HEK293 (cell line): ENCODE measurements around the gene ITGA11.

Source experiments
- CTCF ChIA-PET: fragments of 350-600 bp; formaldehyde crosslinking; extraction: SDS; loops from one replicate; lab custom pipeline; 2021; ENCODE audit warnings: antibody characterized with exemption; lab: Yijun Ruan, JAX
- POLR2A ChIA-PET: fragments of 300-600 bp; formaldehyde crosslinking; extraction: SDS; loops from one replicate; lab custom pipeline; 2020; ENCODE audit warnings: antibody characterized with exemption, inconsistent platforms; lab: Yijun Ruan, JAX
- H3K27ac ChIP-seq: fragments of 200-500 bp; sonication (Bioruptor generic); 2 replicates; pipeline ENCODE4 v1.5.1; 2014; ENCODE audit warnings: low read depth, low read length, control low read depth, inconsistent platforms; ENCODE audit errors: extremely low read depth
- H3K36me3 ChIP-seq, 2 experiments: fragments of 200-500 bp in 1 of 2; sonication (Bioruptor generic) in 1 of 2; 1 replicate in 1 of 2; 2 replicates in 1 of 2; pipeline ENCODE4 v1.5.1; 2014 to 2017; ENCODE audit warnings: inconsistent platforms in 2 of 2, low read length in 2 of 2; ENCODE audit not compliant: control insufficient read depth in 2 of 2, insufficient read depth in 1 of 2
- H3K4me1 ChIP-seq: fragments of 200-500 bp; sonication (Bioruptor generic); 2 replicates; pipeline ENCODE4 v1.5.1; 2014; ENCODE audit warnings: mild to moderate bottlenecking, low read length, inconsistent platforms; ENCODE audit not compliant: control insufficient read depth, insufficient read depth
- H3K4me3 ChIP-seq: 2 replicates; pipeline ENCODE4 v1.5.1; 2011; ENCODE audit warnings: low read depth, mild to moderate bottlenecking, control low read depth, low read length, moderate library complexity
- H3K9me3 ChIP-seq: fragments of 200-500 bp; sonication (Bioruptor generic); 2 replicates; pipeline ENCODE4 v1.5.1; 2014; ENCODE audit warnings: low read depth, low read length, inconsistent platforms; ENCODE audit not compliant: control insufficient read depth, insufficient read depth
- BCL11A ChIP-seq: fragments of 450-650 bp; formaldehyde crosslinking; IDR thresholded peaks from 2 replicates; pipeline ENCODE4 v1.5.1; 2016; ENCODE audit warnings: low read depth, missing biosample characterization, missing genetic modification characterization
- KLF1 ChIP-seq: fragments of 450-650 bp; formaldehyde crosslinking; IDR thresholded peaks from 2 replicates; pipeline ENCODE4 v1.5.1; 2016; ENCODE audit warnings: missing biosample characterization, missing genetic modification characterization
- KLF10 ChIP-seq: fragments of 450-650 bp; IDR thresholded peaks from 2 replicates; pipeline ENCODE4 v1.5.1; 2018; ENCODE audit warnings: missing biosample characterization, mild to moderate bottlenecking, missing genetic modification characterization
- ZBTB48 ChIP-seq: fragments of 450-650 bp; formaldehyde crosslinking; IDR thresholded peaks from 2 replicates; pipeline ENCODE4 v1.5.1; 2016; ENCODE audit warnings: missing biosample characterization, missing genetic modification characterization
- ZFP41 ChIP-seq: fragments of 450-650 bp; formaldehyde crosslinking; IDR thresholded peaks from 2 replicates; pipeline ENCODE4 v1.5.1; 2016; ENCODE audit warnings: missing biosample characterization, missing genetic modification characterization, borderline replicate concordance
- ZNF140 ChIP-seq: fragments of 450-650 bp; formaldehyde crosslinking; IDR thresholded peaks from 2 replicates; pipeline ENCODE4 v1.5.1; 2016; ENCODE audit warnings: missing biosample characterization, missing genetic modification characterization
- ZNF2 ChIP-seq: fragments of 450-650 bp; formaldehyde crosslinking; IDR thresholded peaks from 2 replicates; pipeline ENCODE4 v1.5.1; 2016; ENCODE audit warnings: missing biosample characterization, missing genetic modification characterization
- ZNF558 ChIP-seq: fragments of 450-650 bp; formaldehyde crosslinking; IDR thresholded peaks from 2 replicates; pipeline ENCODE4 v1.5.1; 2016; ENCODE audit warnings: missing biosample characterization, missing genetic modification characterization
- ZNF623 ChIP-seq: fragments of 450-650 bp; formaldehyde crosslinking; IDR thresholded peaks from 2 replicates; pipeline ENCODE4 v1.5.1; 2016; ENCODE audit warnings: missing biosample characterization, missing genetic modification characterization
- ZNF658 ChIP-seq: fragments of 450-650 bp; formaldehyde crosslinking; IDR thresholded peaks from 2 replicates; pipeline ENCODE4; 2016; ENCODE audit warnings: missing biosample characterization, missing genetic modification characterization
- ZNF707 ChIP-seq: fragments of 450-650 bp; formaldehyde crosslinking; IDR thresholded peaks from 2 replicates; pipeline ENCODE4 v1.5.1; 2016; ENCODE audit warnings: missing biosample characterization, missing genetic modification characterization
- ZSCAN16 ChIP-seq: fragments of 450-650 bp; formaldehyde crosslinking; IDR thresholded peaks from 2 replicates; pipeline ENCODE4 v1.5.1; 2016; ENCODE audit warnings: missing biosample characterization, missing genetic modification characterization
- TF ChIP-seq, protein P1 (sequence below): fragments of 450-650 bp; formaldehyde crosslinking; IDR thresholded peaks from 2 replicates; pipeline ENCODE4 v1.5.1; 2016; ENCODE audit warnings: missing biosample characterization, missing genetic modification characterization, low read depth
- TF ChIP-seq, protein P2 (sequence below): fragments of 450-650 bp; formaldehyde crosslinking; IDR thresholded peaks from 2 replicates; pipeline ENCODE4 v1.5.1; 2016; ENCODE audit warnings: missing biosample characterization, missing genetic modification characterization
- TF ChIP-seq, protein P3 (sequence below): fragments of 450-650 bp; formaldehyde crosslinking; IDR thresholded peaks from 2 replicates; pipeline ENCODE4 v1.5.1; 2016; ENCODE audit warnings: missing biosample characterization, missing genetic modification characterization

The ITGA11 gene

DNA sequence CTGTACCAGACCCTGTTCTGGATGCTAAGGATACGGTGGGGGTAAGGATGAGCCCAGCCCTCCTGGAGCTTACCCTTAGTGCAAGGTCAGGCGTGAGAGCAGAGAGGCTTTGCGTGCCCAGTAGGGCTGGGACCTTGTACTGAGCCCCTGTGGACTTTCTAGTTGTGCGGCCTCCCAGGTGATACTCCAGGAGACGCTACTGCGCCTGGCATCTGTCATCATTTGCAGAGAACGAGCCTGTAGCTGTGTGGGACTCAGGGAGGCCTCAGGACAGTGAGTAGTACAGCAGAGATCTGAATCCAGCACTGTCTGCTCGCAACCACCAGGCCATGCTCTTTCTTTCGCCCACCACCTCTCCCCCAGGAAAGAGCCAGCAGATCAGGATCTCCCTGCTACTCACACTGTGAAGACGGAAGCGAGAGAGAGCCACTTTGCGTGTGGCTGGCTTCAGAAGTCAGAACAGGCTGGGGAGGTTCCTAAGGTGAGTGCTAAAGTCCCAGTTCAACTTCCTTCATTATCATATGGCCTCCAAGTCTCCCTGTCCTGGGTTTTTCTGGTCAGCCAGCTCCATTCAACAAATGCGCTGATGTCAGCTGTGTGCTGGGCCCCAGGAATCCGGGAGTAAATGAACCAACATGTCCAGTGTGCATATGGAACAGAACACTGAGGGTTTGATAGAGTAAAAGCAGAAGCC is 38.2 kb upstream of the ITGA11 start:
- H3K36me3 ChIP-seq, result no peaks in the 10 kb centered on the region
- no peak overlapping the region for H3K27ac ChIP-seq
- ChIA-PET POLR2A (no interaction called here), CTCF (interaction anchor here (0.8 to 0.9 kb wide), 2 partner anchors 29 to 217 kb away, joined by 3 read pairs; no protein-coding TSS in a partner anchor)
- no peak overlapping the region for H3K4me3 ChIP-seq
- TF ChIP-seq ZSCAN16 (tag by site-specific recombination), result no peak
- no peak for TF ChIP-seq ZFP41
- TF ChIP-seq, protein P1, sequence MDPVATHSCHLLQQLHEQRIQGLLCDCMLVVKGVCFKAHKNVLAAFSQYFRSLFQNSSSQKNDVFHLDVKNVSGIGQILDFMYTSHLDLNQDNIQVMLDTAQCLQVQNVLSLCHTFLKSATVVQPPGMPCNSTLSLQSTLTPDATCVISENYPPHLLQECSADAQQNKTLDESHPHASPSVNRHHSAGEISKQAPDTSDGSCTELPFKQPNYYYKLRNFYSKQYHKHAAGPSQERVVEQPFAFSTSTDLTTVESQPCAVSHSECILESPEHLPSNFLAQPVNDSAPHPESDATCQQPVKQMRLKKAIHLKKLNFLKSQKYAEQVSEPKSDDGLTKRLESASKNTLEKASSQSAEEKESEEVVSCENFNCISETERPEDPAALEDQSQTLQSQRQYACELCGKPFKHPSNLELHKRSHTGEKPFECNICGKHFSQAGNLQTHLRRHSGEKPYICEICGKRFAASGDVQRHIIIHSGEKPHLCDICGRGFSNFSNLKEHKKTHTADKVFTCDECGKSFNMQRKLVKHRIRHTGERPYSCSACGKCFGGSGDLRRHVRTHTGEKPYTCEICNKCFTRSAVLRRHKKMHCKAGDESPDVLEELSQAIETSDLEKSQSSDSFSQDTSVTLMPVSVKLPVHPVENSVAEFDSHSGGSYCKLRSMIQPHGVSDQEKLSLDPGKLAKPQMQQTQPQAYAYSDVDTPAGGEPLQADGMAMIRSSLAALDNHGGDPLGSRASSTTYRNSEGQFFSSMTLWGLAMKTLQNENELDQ, result no peak
- TF ChIP-seq, protein P2, sequence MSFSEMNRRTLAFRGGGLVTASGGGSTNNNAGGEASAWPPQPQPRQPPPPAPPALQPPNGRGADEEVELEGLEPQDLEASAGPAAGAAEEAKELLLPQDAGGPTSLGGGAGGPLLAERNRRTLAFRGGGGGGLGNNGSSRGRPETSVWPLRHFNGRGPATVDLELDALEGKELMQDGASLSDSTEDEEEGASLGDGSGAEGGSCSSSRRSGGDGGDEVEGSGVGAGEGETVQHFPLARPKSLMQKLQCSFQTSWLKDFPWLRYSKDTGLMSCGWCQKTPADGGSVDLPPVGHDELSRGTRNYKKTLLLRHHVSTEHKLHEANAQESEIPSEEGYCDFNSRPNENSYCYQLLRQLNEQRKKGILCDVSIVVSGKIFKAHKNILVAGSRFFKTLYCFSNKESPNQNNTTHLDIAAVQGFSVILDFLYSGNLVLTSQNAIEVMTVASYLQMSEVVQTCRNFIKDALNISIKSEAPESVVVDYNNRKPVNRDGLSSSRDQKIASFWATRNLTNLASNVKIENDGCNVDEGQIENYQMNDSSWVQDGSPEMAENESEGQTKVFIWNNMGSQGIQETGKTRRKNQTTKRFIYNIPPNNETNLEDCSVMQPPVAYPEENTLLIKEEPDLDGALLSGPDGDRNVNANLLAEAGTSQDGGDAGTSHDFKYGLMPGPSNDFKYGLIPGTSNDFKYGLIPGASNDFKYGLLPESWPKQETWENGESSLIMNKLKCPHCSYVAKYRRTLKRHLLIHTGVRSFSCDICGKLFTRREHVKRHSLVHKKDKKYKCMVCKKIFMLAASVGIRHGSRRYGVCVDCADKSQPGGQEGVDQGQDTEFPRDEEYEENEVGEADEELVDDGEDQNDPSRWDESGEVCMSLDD (tag by site-specific recombination), result no peak
- TF ChIP-seq, protein P3, sequence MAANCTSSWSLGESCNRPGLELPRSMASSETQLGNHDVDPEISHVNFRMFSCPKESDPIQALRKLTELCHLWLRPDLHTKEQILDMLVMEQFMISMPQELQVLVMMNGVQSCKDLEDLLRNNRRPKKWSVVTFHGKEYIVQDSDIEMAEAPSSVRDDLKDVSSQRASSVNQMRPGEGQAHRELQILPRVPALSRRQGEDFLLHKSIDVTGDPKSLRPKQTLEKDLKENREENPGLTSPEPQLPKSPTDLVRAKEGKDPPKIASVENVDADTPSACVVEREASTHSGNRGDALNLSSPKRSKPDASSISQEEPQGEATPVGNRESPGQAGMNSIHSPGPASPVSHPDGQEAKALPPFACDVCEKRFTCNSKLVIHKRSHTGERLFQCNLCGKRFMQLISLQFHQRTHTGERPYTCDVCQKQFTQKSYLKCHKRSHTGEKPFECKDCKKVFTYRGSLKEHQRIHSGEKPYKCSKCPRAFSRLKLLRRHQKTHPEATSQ, result no peak
- no peaks in the 10 kb centered on the region for H3K9me3 ChIP-seq
- no peaks in the 10 kb centered on the region for H3K4me1 ChIP-seq

DNA sequence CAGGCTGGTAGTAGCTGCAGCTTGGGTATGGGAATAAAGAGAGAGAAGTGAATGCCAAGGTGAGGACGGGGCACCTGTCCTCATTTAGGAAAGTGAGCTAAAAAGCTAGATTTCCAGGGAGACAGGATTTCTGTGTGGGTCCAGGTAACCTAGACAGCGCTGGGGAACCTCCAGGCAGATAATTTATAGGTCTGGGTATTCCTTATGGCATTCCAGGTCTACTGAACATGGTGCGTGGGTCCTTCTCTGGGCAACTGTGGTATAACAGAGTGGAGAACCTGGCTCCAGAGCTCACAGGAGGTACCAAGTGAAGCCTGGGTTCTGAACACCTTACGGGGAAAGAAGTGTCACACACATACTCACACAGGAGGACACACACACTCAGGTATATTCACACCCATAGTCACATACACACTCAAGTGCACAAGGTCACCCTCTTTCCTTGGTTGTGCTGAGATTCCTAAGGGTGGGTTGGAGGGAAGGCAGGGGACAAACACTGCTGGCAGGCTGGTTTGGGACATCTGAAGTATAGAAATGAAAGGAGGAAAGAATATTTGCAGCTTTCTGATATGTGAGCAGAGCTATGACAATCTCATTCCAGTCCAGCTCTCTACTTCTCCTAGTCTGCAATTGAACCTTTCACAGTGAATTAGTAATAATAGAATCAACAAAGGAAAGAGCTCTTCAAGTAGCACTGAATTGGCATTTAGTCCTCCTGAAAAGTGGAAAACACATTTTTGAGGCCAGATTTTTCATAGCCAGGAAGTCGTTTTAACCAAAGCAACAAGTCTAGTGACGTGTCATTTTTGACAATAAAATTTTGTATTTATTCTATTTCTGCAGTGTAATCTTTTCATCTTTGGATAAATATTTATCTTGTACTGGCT is 37.4 kb upstream of the ITGA11 start:
- Histone ChIP-seq H3K9me3 (no peaks in the 10 kb centered on the region), H3K4me3 (no peak overlapping the region), H3K36me3 (no peaks in the 10 kb centered on the region), H3K4me1 (no peaks in the 10 kb centered on the region), H3K27ac (no peak overlapping the region)
- ChIA-PET POLR2A (no interaction called here), CTCF (interaction anchor here (0.8 to 0.9 kb wide), 2 partner anchors 28 to 216 kb away, joined by 3 read pairs; no protein-coding TSS in a partner anchor)
- TF ChIP-seq ZNF623 (tag by site-specific recombination) (no peak), ZNF2 (tag by site-specific recombination) (no peak), ZNF707 (no peak), KLF1 (tag by site-specific recombination) (no peak), BCL11A (no peak), ZNF658 (tag by site-specific recombination) (no peak), ZBTB48 (tag by site-specific recombination) (no peak), ZNF558 (tag by site-specific recombination) (no peak)

DNA sequence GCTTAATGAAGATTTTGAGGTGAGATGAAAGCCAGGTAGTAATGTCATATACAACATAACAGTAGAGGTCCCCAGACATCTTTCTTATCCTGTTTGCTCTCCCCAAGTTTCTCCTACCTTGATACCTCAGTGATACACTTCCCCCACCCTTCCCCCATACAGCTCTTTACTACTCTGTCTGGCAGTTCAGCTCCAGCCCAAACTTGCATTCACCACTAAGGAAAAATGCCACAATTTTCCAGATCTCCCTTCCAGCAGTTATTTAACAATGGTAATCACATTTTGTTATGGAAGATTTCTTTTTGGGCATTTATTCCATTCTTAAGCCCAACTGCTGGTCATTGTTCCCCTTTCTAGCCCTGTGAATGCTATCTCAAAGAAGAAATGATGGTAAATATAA is 34.9 kb upstream of the ITGA11 start:
- H3K27ac ChIP-seq, result no peak overlapping the region
- no peak for TF ChIP-seq KLF10
- TF ChIP-seq ZNF140 (tag by site-specific recombination), result peak; percentile 91
- CTCF ChIA-PET, result interaction anchor here (0.7 to 1.3 kb wide), 4 partner anchors 83 to 207 kb away, joined by 3 read pairs; no protein-coding TSS in a partner anchor
- POLR2A ChIA-PET, result no interaction called here
- H3K4me3 ChIP-seq, result no peak overlapping the region
- no peaks in the 10 kb centered on the region for H3K9me3 ChIP-seq
- H3K36me3 ChIP-seq, result no peaks in the 10 kb centered on the region
- no peaks in the 10 kb centered on the region for H3K4me1 ChIP-seq
